Adipocyte (in vitro differentiated cells): ENCODE measurements around the gene ANXA6.

ENCODE experiments used
- DNase-seq: peaks from one replicate; pipeline ENCODE4 v3.0.0-alpha.2; 2015; ENCODE audit warnings: low read depth
- H3K27me3 ChIP-seq: replicated peaks from 2 replicates; pipeline ENCODE4 v1.7.0; 2013; ENCODE audit warnings: mild to moderate bottlenecking, low read length, moderate library complexity; ENCODE audit not compliant: control insufficient read depth, insufficient read depth
- H3K36me3 ChIP-seq: 2 replicates; pipeline ENCODE4 v1.7.0; 2013; ENCODE audit warnings: low read length, mild to moderate bottlenecking, moderate library complexity; ENCODE audit not compliant: control insufficient read depth, insufficient read depth, severe bottlenecking
- H3K4me1 ChIP-seq: 2 replicates; pipeline ENCODE4 v1.7.0; 2013; ENCODE audit warnings: mild to moderate bottlenecking, low read length, moderate library complexity; ENCODE audit not compliant: control insufficient read depth, insufficient read depth
- H3K4me3 ChIP-seq: 2 replicates; pipeline ENCODE4 v1.7.0; 2013; ENCODE audit warnings: mild to moderate bottlenecking, low read length, moderate library complexity
- H3K9ac ChIP-seq: 2 replicates; pipeline ENCODE4 v1.7.0; 2013; ENCODE audit warnings: mild to moderate bottlenecking, low read length, moderate library complexity
- H3K9me3 ChIP-seq: 2 replicates; pipeline ENCODE4 v1.7.0; 2013; ENCODE audit warnings: mild to moderate bottlenecking, low read length, moderate library complexity; ENCODE audit not compliant: control insufficient read depth

ANXA6 gene

GRCh38 chr5:151107738-151108520 is 49.6 kb downstream of the ANXA6 start:
- H3K4me1 ChIP-seq: peaks cover 53% of the 10 kb centered on the region
- H3K9ac ChIP-seq: peak overlapping the region; percentile 21
- H3K36me3 ChIP-seq: peaks cover 96% of the 10 kb centered on the region
- no peaks in the 10 kb centered on the region for H3K27me3 ChIP-seq
- no peaks in the 10 kb centered on the region for H3K9me3 ChIP-seq
- DNase-seq: no peak
- peak overlapping the region; percentile 34 for H3K4me3 ChIP-seq

GRCh38 chr5:151107084-151107483 is 50.5 kb downstream of the ANXA6 start:
- no peaks in the 10 kb centered on the region for H3K9me3 ChIP-seq
- peaks cover 58% of the 10 kb centered on the region for H3K4me1 ChIP-seq
- H3K36me3 ChIP-seq: peaks cover 96% of the 10 kb centered on the region
- no peak overlapping the region for H3K4me3 ChIP-seq
- DNase-seq: no peak
- no peaks in the 10 kb centered on the region for H3K27me3 ChIP-seq
- no peak overlapping the region for H3K9ac ChIP-seq

- Histone ChIP-seq H3K4me1 (peaks cover 64% of the 10 kb centered on the region), H3K27me3 (no peaks in the 10 kb centered on the region), H3K9me3 (no peaks in the 10 kb centered on the region), H3K9ac (no peak overlapping the region), H3K4me3 (no peak overlapping the region), H3K36me3 (peaks cover 96% of the 10 kb centered on the region)
- DNase-seq: no peak
Measured at GRCh38 chr5:151106509-151106908, 51.1 kb downstream of the ANXA6 start.

GRCh38 chr5:151106043-151106442 is 51.5 kb downstream of the ANXA6 start:
- peaks cover 94% of the 10 kb centered on the region for H3K36me3 ChIP-seq
- no peak overlapping the region for H3K4me3 ChIP-seq
- H3K9me3 ChIP-seq: no peaks in the 10 kb centered on the region
- H3K9ac ChIP-seq: no peak overlapping the region
- H3K27me3 ChIP-seq: no peaks in the 10 kb centered on the region
- H3K4me1 ChIP-seq: peaks cover 67% of the 10 kb centered on the region
- DNase-seq: no peak

GRCh38 chr5:151105561-151105960 is 52.0 kb downstream of the ANXA6 start:
- Histone ChIP-seq H3K4me1 (peaks cover 67% of the 10 kb centered on the region), H3K9me3 (no peaks in the 10 kb centered on the region), H3K36me3 (peaks cover 94% of the 10 kb centered on the region), H3K9ac (peak overlapping the region; percentile 10), H3K27me3 (no peaks in the 10 kb centered on the region), H3K4me3 (no peak overlapping the region)
- DNase-seq: no peak

GRCh38 chr5:151104795-151105194 is 52.8 kb downstream of the ANXA6 start:
- H3K4me1 ChIP-seq: peaks cover 67% of the 10 kb centered on the region
- H3K9me3 ChIP-seq: no peaks in the 10 kb centered on the region
- DNase-seq: peak; percentile 95
- H3K4me3 ChIP-seq: no peak overlapping the region
- no peaks in the 10 kb centered on the region for H3K27me3 ChIP-seq
- peaks cover 92% of the 10 kb centered on the region for H3K36me3 ChIP-seq
- peak overlapping the region; percentile 56 for H3K9ac ChIP-seq

- peaks cover 55% of the 10 kb centered on the region for H3K4me1 ChIP-seq
- H3K4me3 ChIP-seq: no peak overlapping the region
- no peak overlapping the region for H3K9ac ChIP-seq
- H3K36me3 ChIP-seq: peaks cover 85% of the 10 kb centered on the region
- no peaks in the 10 kb centered on the region for H3K27me3 ChIP-seq
- no peaks in the 10 kb centered on the region for H3K9me3 ChIP-seq
- no peak for DNase-seq
Measured at GRCh38 chr5:151101746-151102145, 55.8 kb downstream of the ANXA6 start.

- no peak overlapping the region for H3K9ac ChIP-seq
- H3K27me3 ChIP-seq: no peaks in the 10 kb centered on the region
- H3K36me3 ChIP-seq: peaks cover 79% of the 10 kb centered on the region
- no peak overlapping the region for H3K4me3 ChIP-seq
- H3K9me3 ChIP-seq: no peaks in the 10 kb centered on the region
- H3K4me1 ChIP-seq: peaks cover 54% of the 10 kb centered on the region
- no peak for DNase-seq
Measured at GRCh38 chr5:151101151-151101550, 56.4 kb downstream of the ANXA6 start.

GRCh38 chr5:151100681-151101080 is 56.9 kb downstream of the ANXA6 start:
- DNase-seq: no peak
- Histone ChIP-seq H3K27me3 (no peaks in the 10 kb centered on the region), H3K9me3 (no peaks in the 10 kb centered on the region), H3K9ac (no peak overlapping the region), H3K4me1 (peaks cover 54% of the 10 kb centered on the region), H3K36me3 (peaks cover 74% of the 10 kb centered on the region), H3K4me3 (no peak overlapping the region)

- peaks cover 57% of the 10 kb centered on the region for H3K4me1 ChIP-seq
- H3K4me3 ChIP-seq: no peak overlapping the region
- no peaks in the 10 kb centered on the region for H3K9me3 ChIP-seq
- peaks cover 59% of the 10 kb centered on the region for H3K36me3 ChIP-seq
- H3K9ac ChIP-seq: no peak overlapping the region
- no peak for DNase-seq
- H3K27me3 ChIP-seq: no peaks in the 10 kb centered on the region
Measured at GRCh38 chr5:151098768-151099121, 58.8 kb downstream of the ANXA6 start.

- DNase-seq: no peak
- Histone ChIP-seq H3K4me3 (no peak overlapping the region), H3K36me3 (peaks cover 52% of the 10 kb centered on the region)
Measured at GRCh38 chr5:151097820-151098767, 59.5 kb downstream of the ANXA6 start.

More at GRCh38 chr5:151097820-151098767, 59.5 kb downstream of the ANXA6 start:
- Histone ChIP-seq H3K9ac (no peak overlapping the region), H3K9me3 (no peaks in the 10 kb centered on the region), H3K27me3 (no peaks in the 10 kb centered on the region), H3K4me1 (peaks cover 61% of the 10 kb centered on the region)
